Ascending aorta (tissue), 2 donors: ENCODE measurements around the gene SMG1. TPM values are rescaled to one million over a fixed set of nuclear protein-coding genes. Genes with fewer than 3 reads are reported as not detected.
"Not testable (repeated sequence)": the region's sequence is repeated elsewhere in the genome, so short reads cannot be mapped to it uniquely, and the experiment has no call there.

Experiments
- DNase-seq, 2 donors: peaks; one replicate each; pipeline ENCODE4 v3.0.0-alpha.2; 2019; ENCODE audit warnings: low spot score in 2 of 2
- H3K27ac ChIP-seq, 2 donors: fragments of 200-600 bp; sonication (generic); one replicate each; pipeline ENCODE4 v1.5.1; 2016 to 2017; ENCODE audit warnings: mild to moderate bottlenecking in 1 of 2
- H3K27me3 ChIP-seq: fragments of 200-600 bp; sonication (generic); one replicate; pipeline ENCODE4 v1.5.1; 2017
- H3K36me3 ChIP-seq, 2 donors: fragments of 200-600 bp; sonication (generic); one replicate each; pipeline ENCODE4 v1.5.1; 2016
- H3K4me1 ChIP-seq, 2 donors: fragments of 200-600 bp; sonication (generic); one replicate each; pipeline ENCODE4 v1.5.1; 2016 to 2017; ENCODE audit warnings: mild to moderate bottlenecking in 1 of 2
- H3K4me3 ChIP-seq, 2 donors: fragments of 200-600 bp; sonication (generic); one replicate each; pipeline ENCODE4 v1.5.1; 2016 to 2017; ENCODE audit warnings: mild to moderate bottlenecking in 1 of 2
- H3K9me3 ChIP-seq, 2 donors: fragments of 200-600 bp; sonication (generic); one replicate each; pipeline ENCODE4 v1.5.1; 2016
- CTCF ChIP-seq, 3 experiments: fragments of 200-600 bp in 2 of 3; fragments of 450-650 bp in 1 of 3; sonication (generic) in 2 of 3; IDR thresholded peaks; one replicate each; pipeline ENCODE4 v1.5.1; 2016 to 2019; ENCODE audit warnings: antibody characterized with exemption in 3 of 3, mild to moderate bottlenecking in 1 of 3, moderate library complexity in 1 of 3
- intact Hi-C: fragments of 100-400 bp; cut with DNase I; formaldehyde crosslinking; loops from one replicate; pipeline ENCODE4 v1.15.1; 2023
- total RNA-seq: library from RNA; depleted of rRNA; stranded (reverse); fragments of >200 nt; gene quantifications from one replicate; pipeline ENCODE4 v1.1.0, GENCODE V29; 2016

The SMG1 gene
- total RNA-seq, 1 donor from 2014 or later = 48.3 TPM

GRCh38 chr16:18932243-18932987 lies 6.2 kb upstream of the SMG1 start:
- peak overlapping the region in 1 of 2 donors; percentile 38 for H3K4me3 ChIP-seq
- TF ChIP-seq CTCF (IDR thresholded peaks at IDR 0.05) = no peak
- DNase-seq = peak; percentile 49 to 90
- H3K9me3 ChIP-seq = no peaks in the 10 kb centered on the region
- intact Hi-C loops = loop anchor here (2.0 to 5.0 kb wide), 2 partner anchors 14 to 135 kb away; partner anchors contain the start of gene COQ7
- no peaks in the 10 kb centered on the region for H3K27me3 ChIP-seq
- H3K36me3 ChIP-seq = no peaks in the 10 kb centered on the region
- peak overlapping the region; percentile 92 to 94 for H3K27ac ChIP-seq
- H3K4me1 ChIP-seq = peaks cover 0 to 18% of the 10 kb centered on the region in 2 donors

GRCh38 chr16:18931756-18932155 lies 5.5 kb upstream of the SMG1 start:
- Histone ChIP-seq H3K27ac (peak overlapping the region; percentile 92 to 94), H3K4me3 (no peak overlapping the region), H3K36me3 (no peaks in the 10 kb centered on the region), H3K9me3 (no peaks in the 10 kb centered on the region), H3K27me3 (no peaks in the 10 kb centered on the region), H3K4me1 (peaks cover 0 to 18% of the 10 kb centered on the region in 2 donors)
- intact Hi-C loops = loop anchor here (2.0 to 5.0 kb wide), 2 partner anchors 15 to 136 kb away; partner anchors contain the start of gene COQ7
- no peak for TF ChIP-seq CTCF (IDR thresholded peaks at IDR 0.05)
- DNase-seq = no peak

- peaks cover 0 to 18% of the 10 kb centered on the region in 2 donors for H3K4me1 ChIP-seq
- not testable (repeated sequence) for H3K36me3 ChIP-seq, H3K27ac ChIP-seq, H3K27me3 ChIP-seq, H3K9me3 ChIP-seq, H3K4me3 ChIP-seq, DNase-seq
- intact Hi-C loops = loop anchor here (5.0 kb wide), 1 partner anchor 137 kb away; the partner anchor contains the start of gene COQ7
Observed at GRCh38 chr16:18930095-18930494, 3.9 kb upstream of the SMG1 start.

GRCh38 chr16:18928073-18928472 lies 1.9 kb upstream of the SMG1 start:
- H3K27me3 ChIP-seq, H3K36me3 ChIP-seq, H3K9me3 ChIP-seq, DNase-seq, H3K27ac ChIP-seq, intact Hi-C loops, H3K4me3 ChIP-seq: not testable (repeated sequence)
- peaks cover 0 to 15% of the 10 kb centered on the region in 2 donors for H3K4me1 ChIP-seq

- H3K36me3 ChIP-seq, H3K9me3 ChIP-seq, DNase-seq, H3K27me3 ChIP-seq, H3K4me1 ChIP-seq, intact Hi-C loops: not testable (repeated sequence)
- H3K27ac ChIP-seq = peak overlapping the region; percentile 97
- peak overlapping the region; percentile 88 to 94 for H3K4me3 ChIP-seq
Observed at GRCh38 chr16:18925215-18925985, 808 bp downstream of the SMG1 start.

- H3K36me3 ChIP-seq, H3K27ac ChIP-seq, H3K9me3 ChIP-seq, intact Hi-C loops, DNase-seq, H3K4me3 ChIP-seq, H3K27me3 ChIP-seq, H3K4me1 ChIP-seq: not testable (repeated sequence)
Observed at GRCh38 chr16:18923935-18924334, 2.3 kb downstream of the SMG1 start.

GRCh38 chr16:18923124-18923523 lies 3.1 kb downstream of the SMG1 start:
- H3K27ac ChIP-seq, H3K4me3 ChIP-seq, H3K36me3 ChIP-seq, intact Hi-C loops, H3K27me3 ChIP-seq, H3K4me1 ChIP-seq, DNase-seq, H3K9me3 ChIP-seq: not testable (repeated sequence)

GRCh38 chr16:18909585-18909984 lies 16.6 kb downstream of the SMG1 start:
- H3K27ac ChIP-seq, H3K9me3 ChIP-seq, DNase-seq, H3K4me1 ChIP-seq, H3K4me3 ChIP-seq, H3K27me3 ChIP-seq, H3K36me3 ChIP-seq, intact Hi-C loops: not testable (repeated sequence)

GRCh38 chr16:18908716-18909115 lies 17.5 kb downstream of the SMG1 start:
- H3K9me3 ChIP-seq, H3K27me3 ChIP-seq, H3K36me3 ChIP-seq: not testable (repeated sequence)

GRCh38 chr16:18902778-18903177 lies 23.4 kb downstream of the SMG1 start:
- H3K27ac ChIP-seq, H3K9me3 ChIP-seq, DNase-seq, H3K4me3 ChIP-seq, H3K36me3 ChIP-seq, intact Hi-C loops, H3K27me3 ChIP-seq: not testable (repeated sequence)
- H3K4me1 ChIP-seq = peaks cover 0 to 11% of the 10 kb centered on the region in 2 donors

More at GRCh38 chr16:18908716-18909115, 17.5 kb downstream of the SMG1 start:
- H3K27ac ChIP-seq, DNase-seq, H3K4me3 ChIP-seq, intact Hi-C loops, H3K4me1 ChIP-seq: not testable (repeated sequence)

- peaks cover 0 to 12% of the 10 kb centered on the region in 2 donors for H3K4me1 ChIP-seq
- intact Hi-C loops, H3K4me3 ChIP-seq, H3K9me3 ChIP-seq, DNase-seq, H3K36me3 ChIP-seq, H3K27ac ChIP-seq, H3K27me3 ChIP-seq: not testable (repeated sequence)
Observed at GRCh38 chr16:18902044-18902443, 24.2 kb downstream of the SMG1 start.

- H3K36me3 ChIP-seq, H3K27me3 ChIP-seq, H3K27ac ChIP-seq, H3K9me3 ChIP-seq, intact Hi-C loops, DNase-seq, H3K4me3 ChIP-seq: not testable (repeated sequence)
- H3K4me1 ChIP-seq = peaks cover 0 to 14% of the 10 kb centered on the region in 2 donors
Observed at GRCh38 chr16:18901194-18901593, 25.0 kb downstream of the SMG1 start.
